ENCODE measurements around the gene CNPY2.
A peak's percentile ranks its signal among the peaks of the same experiment; 100 is the strongest.
"Not testable (repeated sequence)": the region's sequence is repeated elsewhere in the genome, so short reads cannot be mapped to it uniquely, and the experiment has no call there.

Gene CNPY2

DNA sequence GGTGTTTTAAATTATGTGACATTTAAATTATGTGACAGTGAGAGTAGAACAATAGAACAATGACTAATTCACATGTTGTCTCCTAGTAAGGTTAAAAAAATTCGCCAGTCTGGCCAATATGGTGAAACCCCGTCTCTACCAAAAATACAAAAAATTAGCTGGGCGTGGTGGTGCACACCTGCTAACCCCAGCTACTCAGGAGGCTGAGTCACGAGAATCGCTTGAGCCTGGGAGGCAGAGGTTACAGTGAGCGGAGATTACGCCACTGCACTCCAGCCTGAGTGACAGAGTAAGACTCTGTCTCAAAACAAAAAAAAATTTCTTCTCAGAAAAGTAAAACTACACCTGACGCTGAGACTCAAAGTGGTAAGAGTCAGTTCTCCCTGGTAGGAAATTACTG is 18.4 kb downstream of the CNPY2 start:
- DNase-seq: no peak

DNA sequence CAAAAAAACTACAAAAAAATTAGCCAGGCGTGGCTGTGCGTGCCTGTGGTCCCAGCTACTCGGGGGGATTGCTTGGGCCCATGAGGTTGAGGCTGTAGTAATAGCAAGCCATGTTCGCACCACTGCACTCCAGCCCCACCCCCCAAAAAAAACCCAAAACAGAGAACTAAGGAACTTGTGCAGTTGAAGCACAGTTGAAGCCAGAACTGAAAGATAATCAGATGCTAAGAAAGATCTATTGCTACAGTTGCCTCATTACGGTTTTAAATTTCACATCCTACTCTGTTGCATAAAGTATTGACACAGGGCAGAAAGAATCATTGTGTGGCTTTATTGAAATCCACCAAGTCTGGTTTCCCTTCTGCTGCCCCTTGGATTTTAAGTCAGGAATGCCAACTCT is 19.5 kb downstream of the CNPY2 start:
- DNase-seq: no peak

- no peak for DNase-seq
These were observed 22.0 kb downstream of the CNPY2 start for GRCh38 chr12:56293795-56294194.

DNA sequence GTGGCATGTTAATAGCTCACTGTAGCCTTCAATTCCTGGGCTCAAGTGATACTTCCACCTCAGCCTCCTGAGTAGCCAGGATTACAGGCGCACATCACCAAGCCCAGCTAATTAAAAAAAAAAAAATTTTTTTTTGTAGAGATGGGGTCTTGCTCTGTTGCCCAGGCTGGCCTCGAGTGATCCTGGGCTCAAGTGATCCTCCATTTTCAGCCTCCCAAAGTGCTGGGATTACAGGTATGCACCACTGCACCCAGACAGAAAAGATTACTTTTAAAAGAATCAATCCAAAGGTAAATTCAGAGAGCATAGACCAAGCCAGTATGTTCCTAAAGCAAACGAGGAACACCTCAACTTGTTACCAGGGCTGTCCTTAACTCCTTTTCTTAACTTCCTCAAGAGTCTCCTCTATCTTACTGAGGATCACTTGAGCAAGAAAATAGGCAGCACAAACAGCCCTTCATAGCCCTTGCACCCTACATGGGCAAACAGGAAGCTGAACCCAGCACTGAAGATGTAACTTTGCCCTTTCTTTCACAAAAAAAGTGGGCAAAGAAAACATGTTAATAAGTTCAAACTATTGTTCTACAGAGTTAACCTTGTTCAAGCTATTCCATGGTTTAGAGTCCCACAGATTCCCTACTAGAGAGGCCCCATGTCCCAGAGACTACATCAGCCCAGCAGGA is 26.9 kb downstream of the CNPY2 start:
- DNase-seq: no peak

GRCh38 chr12:56286044-56286830 is 29.6 kb downstream of the CNPY2 start:
- DNase-seq: no peak

- not testable (repeated sequence) for DNase-seq
These were observed 31.5 kb downstream of the CNPY2 start for GRCh38 chr12:56284263-56284662.

- no peak for DNase-seq
These were observed 33.2 kb downstream of the CNPY2 start for GRCh38 chr12:56282579-56282978.

DNA sequence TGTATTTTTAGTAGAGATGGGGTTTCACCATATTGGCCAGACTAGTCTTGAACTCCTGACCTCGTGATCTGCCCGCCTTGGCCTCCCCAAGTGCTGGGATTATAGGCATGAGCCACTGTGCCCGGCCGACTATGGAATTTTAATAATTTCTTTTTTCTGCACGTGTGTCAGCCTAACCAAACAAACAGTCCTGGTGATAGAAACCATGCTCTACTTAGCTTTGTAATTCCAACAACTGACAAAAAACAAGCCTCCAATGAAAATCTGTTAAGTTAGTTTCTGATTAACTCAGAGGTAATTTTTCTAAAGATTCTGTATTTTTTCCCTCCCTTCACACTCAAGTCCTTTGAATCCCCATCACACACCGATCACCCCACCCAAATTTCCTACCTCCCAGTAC is 33.8 kb downstream of the CNPY2 start:
- DNase-seq: no peak

GRCh38 chr12:56280849-56281248 is 34.9 kb downstream of the CNPY2 start:
- no peak for DNase-seq

GRCh38 chr12:56278905-56279304 is 36.9 kb downstream of the CNPY2 start:
- no peak for DNase-seq

GRCh38 chr12:56274299-56274698 is 41.5 kb downstream of the CNPY2 start:
- no peak for DNase-seq

DNA sequence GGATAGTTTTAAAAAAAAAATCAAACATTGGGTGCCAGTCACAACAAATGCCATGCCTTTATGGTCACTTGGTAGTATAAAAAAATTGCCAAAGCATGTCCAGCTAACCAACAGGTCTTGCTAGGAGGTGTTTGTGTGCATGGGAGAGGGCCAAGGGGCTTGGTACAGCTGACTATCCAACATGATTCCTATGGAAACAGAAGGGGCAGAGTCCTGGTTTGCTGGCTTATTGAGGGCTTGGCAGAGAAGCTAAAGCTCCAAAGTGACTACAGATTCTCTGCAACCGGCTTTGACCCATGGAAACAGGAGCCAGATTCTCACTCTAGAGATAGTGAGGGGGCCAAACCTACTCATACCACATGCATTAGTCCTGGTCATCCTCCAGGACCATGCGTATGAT is 43.3 kb downstream of the CNPY2 start:
- DNase-seq: not testable (repeated sequence)

DNA sequence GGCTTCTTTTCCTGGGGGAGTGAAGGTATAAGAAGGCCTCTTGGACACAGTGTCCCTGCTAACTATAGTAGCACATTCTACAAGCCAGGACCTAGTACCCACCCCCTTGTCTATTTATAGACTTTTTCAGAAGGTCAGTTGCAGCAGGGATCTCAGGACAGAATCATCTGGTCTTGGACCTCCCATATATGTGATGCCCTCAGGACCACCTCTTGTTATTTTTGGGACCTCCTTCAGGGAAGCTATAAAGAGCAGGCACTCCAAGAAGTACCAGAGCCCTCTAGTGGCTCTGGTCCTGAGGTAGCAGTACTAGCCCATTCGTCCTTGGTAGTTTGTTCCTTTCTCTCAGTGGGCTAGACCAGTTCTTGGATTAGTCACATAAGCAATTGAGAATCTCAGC is 44.8 kb downstream of the CNPY2 start:
- no peak for DNase-seq

GRCh38 chr12:56267443-56268071 is 48.2 kb downstream of the CNPY2 start:
- no peak for DNase-seq

DNA sequence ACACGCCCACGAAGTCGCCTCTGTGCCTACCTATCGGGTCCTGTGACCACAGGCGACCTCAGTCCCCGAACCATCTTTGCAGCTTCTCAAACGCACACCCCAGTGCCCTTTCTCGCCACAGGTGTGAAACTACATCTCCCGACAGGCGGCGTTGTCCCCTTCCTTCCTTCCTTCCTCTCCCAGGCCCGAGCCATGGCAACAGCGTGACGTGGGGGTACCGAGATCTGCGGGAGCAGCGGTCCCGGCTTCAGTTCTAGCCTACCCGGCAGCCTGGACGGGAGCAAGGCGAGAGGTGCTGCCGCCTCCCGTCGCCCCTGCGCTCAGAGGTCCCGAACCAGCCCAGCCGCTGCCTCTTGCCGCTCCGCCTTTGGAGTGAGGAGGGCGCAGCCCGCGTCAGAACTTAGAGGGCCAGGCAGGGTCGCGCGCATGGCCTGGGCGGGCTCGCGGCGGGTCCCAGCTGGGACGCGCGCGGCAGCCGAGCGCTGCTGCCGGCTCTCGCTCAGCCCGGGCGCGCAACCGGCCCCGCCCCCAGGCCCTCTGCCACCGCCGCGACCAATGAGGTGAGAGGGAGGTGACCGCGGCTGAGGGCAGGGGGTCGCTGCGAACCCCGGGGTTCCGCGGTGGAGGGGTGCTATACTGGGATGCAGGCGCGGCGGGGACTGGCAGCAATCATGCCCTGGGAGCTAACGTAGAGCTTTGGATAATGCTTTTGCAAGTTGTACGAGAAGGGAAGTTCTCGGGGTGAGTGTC is 48.9 kb downstream of the CNPY2 start, which contains the start of gene COQ10A:
Gene COQ10A (plus strand): TSS at position 250 of the 750 bp plus-strand sequence. CDS start 177 bp downstream, at position 427.
- peak; percentile 89 for DNase-seq

- DNase-seq: not testable (repeated sequence)
These were observed 49.6 kb downstream of the CNPY2 start for GRCh38 chr12:56266068-56266692.

GRCh38 chr12:56262955-56263354 is 52.8 kb downstream of the CNPY2 start:
- not testable (repeated sequence) for DNase-seq

DNA sequence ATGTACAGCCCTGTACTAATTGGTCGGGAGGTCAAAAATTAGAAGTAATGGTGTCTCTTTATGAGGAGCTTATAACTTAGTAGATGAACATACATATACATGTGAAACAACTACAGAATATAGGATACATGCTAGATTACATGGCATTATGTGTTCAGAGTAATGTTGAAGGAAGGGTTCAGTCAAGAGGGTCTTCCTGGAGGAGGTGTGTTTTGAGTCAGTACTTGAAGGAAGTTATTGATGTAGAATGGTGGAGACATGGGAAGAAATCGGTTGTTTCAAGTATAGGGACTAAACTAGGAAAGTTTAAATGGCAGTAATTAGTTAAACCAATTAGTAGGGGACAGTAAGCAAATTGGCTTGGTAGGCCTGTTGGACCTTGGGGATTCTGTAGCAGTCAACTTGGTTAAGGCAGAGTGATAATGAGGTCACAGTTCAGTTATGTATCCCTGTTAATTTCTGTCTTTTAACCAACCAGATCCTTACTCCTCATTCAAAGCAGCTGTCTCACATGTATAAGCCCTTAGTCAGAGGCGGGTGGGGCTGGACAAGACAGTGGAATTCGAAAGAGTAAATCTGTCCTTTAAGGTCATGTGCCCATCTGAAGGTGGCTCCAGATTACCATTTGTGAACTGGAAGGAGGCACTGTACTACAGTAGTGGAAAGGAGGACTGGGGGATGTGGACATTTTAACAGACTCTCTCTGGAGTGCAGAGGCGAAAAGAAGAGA is 54.1 kb downstream of the CNPY2 start:
- no peak for DNase-seq

DNA sequence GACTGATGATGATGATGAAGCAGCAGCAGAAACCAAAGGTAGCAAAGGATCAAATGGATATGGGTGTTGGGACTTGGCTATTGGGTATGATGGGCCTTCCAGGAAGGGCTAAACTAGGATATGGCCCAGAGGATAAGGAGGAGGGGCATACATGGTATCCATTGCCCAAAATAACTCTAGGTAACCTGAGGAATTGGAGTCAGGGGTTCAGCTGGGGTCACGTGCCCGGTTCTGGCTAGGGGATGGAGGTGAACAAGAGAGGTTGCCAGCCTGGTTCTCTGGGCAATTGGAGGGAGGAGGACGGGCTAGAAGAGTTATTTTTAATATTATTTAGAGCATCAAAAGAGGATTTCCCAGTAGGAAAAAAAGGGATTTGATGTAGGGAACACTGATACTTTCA is 54.9 kb downstream of the CNPY2 start:
- no peak for DNase-seq

- no peak for DNase-seq
These were observed 55.4 kb downstream of the CNPY2 start for GRCh38 chr12:56260380-56260779.
